ENCODE data around the gene PPP2R5C.

The PPP2R5C gene

DNA sequence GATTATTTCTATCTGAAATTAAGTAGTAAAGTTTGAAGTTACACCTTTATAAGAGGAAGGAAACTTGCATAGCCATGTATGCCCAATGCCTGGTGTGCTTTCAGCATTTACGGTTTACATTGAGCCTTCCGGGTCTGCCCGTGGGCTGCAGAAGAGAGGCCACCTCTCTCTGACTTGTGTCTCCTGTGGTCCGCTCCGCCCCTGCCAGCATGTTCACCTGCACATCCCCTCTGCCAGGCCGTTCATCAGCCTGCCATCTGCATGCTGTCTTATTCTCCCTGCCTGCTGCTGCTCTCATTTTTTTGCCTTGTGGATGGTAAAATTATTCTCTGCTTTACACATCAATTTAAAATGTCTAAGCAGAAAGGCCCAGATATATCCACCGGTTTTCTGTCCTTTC lies 161.4 kb downstream of the PPP2R5C start:
- DNase-seq = no peak

DNA sequence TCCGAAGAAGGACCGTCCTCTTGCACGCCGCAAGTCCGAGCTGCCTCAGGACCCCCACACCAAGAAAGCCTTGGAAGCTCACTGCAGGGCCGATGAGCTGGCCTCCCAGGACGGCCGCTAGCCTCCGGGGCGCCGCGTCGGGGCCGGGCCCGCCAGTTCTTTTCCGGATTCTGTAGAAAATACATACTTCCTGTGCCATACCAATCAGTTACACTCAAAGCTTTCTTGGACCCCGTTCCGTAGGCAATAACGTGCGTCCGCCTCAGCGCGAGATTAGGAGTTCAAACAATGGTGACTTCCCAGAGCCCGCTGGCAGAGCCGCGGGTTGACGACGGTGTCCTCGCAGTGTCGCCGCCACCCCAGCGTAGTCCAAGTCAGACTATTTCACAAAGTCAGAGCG lies 163.6 kb downstream of the PPP2R5C start:
- DNase-seq = no peak

DNA sequence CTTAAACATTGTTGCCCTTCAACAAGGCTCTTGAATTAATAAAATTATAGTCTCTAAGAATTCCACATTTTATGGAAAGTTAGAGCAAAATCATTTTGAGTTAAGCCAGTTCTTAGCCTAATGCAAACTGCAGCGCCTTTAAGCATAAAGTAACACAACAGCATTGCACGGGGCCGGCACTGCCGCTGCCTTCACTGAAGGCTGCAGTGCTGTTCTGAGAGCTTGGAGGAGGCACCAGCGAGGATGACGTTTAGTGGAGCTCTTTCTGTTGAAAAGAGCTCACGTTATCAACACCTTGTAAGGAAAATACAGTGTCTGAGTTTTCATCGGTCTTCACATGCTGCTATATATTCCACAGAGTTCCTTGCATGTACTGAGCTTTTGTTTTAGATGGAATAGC lies 164.6 kb downstream of the PPP2R5C start:
- no peak for DNase-seq

DNA sequence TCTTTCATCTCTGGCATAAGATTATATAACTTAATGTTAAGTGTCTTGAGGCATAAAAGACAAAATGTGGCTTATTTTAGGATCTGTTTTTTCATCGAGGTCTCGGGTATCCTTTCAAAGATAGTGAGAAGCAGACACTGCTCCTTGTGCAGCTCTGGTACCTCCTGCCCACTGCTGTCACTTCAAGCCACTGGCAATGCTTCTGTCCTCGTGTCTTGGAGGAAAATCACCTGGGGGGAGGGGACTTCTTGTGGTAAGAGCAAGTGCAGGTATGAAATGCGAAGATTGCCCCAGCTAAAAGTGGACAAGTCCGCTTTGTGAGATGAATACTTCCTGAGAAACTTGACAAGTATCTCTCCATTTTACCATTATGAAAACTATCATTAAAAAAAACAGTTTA lies 165.1 kb downstream of the PPP2R5C start:
- no peak for DNase-seq

DNA sequence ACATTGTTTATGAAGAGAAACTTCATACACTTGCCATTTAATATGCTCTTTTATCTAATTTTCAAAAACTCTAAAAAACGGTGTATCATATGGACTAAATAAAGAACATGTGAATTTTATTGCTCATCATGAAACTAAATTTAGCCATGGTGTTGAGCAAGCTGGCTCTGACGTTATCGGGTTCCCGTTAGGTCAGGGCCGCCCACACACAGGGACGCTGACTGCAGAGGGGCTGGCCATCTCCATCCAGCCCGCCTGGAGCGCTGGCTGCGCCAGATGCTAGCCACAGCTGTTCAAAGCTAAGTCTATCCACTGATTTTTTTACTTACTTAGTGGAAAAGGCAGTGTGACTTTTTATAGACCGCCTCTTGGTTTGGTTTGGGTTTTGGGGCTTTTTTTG lies 166.3 kb downstream of the PPP2R5C start:
- DNase-seq = peak; percentile 32 to 45

DNA sequence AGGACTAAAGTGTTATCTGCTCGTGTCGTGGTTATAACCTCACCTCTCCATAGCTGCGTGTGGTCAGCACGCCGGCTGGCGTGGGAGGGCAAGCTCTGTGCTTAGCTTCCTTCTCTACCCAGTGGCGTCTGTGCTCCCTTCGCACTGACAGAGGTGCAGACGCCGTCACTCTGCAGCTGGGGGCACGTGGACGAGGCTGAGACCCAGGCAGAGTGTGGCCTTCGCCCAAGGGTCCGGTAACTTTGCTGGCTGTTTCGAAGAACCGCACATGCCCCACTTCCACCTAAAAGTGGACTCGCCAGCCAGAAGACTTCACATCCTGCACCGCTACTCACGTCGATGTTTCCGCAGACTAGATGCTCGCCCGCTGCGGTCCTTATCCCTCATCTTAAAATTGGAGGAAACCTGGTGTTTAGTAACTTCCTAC lies 166.9 kb downstream of the PPP2R5C start:
- no peak for DNase-seq

DNA sequence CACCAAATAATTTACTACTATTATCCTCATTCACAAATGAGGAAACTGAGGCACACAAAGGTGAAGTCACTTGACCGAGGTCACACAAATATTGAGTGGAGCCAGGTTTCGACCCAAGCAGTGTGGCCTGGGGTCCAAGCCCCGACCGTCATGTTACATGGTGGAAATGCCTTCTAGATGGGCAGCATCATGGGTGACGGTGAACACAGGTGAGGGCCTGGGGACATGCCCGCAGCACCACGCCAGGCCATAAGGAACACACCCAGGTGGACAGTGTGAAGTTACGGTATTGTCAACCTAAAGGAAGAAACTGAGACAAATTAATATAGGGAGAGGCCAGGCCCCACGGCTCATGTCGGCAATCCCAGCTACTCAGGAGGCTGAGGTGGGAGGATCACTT lies 167.6 kb downstream of the PPP2R5C start:
- no peak for DNase-seq

DNA sequence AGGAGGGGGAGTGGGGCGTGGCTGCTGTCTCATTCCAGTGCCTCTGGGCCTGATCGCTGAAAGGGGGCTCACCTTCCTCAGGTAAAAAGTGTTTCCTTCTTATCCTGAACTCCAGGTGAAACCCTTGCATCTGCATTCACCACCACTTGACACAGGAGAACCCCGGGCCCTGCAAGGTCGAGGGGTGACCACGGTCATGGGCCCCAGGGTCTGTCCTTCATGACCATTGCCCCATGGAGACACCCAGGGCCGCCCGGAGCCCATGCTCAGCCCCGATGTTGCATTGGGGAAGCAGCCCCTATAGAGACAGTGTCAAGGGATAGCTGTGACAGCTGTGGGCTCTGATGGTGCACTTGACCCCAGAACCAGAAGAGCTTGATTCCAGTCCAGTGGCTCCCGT lies 168.4 kb downstream of the PPP2R5C start:
- no peak for DNase-seq

DNA sequence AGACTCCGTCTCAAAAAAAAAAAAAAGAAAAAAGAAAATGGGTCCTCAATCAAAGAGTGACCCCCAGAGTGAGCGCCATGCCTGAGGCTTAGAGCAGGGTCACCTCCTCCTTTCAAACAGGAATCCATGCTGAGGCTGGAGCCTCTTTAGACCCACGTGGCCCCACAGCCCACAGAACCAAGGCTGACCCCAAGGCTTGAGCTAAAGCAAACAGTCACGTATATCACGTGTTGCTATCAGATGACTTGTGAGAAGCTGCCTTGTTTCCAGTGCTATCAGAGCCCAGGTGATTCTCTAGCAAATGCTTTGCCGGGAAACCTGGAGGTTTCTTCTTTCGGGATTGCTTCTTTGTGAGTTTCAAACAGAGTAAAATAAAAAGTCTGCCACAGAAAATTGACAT lies 171.2 kb downstream of the PPP2R5C start:
- no peak for DNase-seq

DNA sequence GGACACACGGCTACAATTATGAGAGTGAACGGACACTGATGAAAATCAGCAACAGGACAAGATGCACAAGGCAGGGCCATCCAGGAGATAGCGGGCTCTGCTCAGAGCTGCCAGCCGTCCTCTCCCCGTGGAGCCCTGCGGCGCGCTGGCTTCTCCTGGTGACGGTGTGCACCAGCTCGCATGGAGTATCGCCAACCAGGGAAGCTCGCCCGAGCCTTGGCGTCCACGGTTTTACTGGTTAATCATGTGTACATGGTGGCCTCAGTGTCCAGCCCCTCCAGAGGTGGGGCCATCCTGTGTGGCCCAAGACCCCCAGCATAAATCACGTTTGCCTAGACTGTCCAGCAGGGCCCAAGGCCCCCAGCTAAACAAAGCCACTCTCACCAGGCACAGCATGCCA lies 171.7 kb downstream of the PPP2R5C start:
- DNase-seq = no peak

DNA sequence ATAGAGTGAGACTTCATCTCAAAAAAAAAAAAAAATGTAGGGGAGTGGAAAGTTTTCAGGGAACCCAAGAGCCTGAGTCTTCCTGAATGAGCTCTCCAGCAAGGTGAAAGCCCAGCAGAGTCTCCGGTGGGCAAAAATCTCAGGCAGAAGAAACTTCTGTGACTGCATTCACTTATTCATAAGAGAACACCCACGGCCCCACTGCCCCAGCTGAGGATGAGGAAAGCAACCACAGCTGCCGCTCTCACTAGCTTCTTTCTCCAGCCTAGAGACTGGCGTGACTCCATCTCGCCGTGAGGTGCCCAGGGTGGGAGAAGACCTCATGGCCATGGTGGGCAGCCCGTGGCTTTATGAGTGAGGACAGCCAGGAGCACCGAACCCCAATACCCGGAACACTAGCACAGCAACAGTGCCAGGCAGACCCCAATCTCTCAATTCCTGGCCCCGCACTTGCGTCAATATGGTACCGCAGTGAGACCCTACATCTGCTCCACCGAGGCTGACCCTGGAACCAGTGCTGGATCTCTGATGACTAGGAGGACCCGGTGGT lies 173.2 kb downstream of the PPP2R5C start:
- DNase-seq = no peak

DNA sequence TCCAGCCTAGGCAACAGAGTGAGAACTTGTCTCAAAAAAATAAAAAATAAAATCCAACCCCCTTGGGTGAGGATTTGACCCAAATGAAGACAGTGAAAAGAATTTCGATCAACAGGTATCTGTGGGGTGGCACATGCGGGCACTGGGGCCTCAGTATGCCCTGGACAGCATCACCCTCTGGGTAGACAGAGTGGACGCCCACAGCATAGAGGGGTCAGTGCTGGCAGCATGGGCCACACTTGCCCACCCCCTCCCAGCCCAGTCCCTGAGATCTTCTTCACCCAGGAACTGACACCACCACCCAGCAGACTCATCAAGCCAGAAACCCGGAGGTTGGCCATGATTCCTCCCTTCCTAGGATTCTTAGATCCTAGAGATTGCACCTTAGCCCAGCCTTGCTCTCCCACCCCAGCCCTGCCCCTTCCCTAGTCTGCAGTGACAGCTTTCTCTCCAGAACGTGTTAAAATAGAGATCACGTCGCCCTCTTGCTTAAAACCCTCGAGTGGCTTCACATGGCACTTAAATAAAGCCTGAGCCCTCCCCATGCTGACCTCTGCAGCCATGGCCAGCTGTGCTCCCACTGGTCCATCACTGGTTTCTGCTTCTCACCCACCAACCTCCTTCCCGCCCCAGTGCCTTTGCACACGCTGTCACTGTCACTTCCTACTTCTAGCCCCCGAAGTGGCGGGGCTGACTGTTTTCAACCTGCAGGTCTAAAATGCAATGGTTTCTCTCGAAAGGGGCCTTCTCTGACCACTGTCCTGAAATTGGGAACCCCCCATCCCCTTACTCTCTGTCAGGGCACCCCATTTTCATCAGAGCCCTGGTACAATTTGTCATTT lies 176.6 kb downstream of the PPP2R5C start:
- DNase-seq = no peak

DNA sequence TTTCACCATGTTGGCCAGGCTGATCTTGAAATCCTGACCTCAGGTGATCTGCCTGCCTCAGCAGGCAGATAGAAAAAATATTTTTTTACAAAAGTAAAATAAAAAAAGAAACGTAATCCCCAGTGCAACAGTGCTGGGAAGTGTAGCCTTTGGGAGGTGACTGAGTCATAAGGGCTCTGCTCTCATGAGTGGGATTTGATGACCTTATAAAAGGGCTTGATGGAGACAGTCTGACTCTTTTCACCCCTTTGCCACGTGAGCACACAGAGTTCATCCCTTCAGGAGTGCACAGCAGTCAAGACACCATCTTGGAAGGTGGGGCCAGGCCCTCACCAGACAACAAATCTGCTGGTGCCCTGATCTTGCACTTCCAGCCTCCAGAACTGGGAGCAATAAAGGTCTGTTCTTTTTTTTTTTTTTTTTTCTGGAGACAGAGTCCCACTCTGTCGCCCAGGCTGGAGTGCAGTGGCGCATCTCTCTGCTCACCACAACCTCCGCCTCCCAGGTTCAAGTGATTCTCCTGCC lies 178.2 kb downstream of the PPP2R5C start:
- DNase-seq = no peak

DNA sequence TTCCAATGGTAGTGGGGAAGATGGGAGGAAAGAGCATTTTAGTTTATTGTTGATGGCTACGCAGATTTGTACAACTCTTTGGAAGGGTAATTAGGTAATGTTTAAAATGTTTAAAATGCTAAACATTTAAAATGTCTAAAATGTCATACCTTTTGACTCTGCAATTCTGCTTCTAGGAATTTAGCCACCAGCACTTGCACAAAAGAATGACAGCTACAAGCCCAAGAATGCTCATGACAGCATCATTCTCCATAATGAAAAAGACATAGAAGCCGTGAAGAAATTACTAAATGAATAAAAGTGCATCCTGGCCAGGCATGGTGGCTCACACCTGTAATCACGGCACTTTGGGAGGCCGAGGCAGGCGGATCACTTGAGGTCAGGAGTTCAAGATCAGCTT lies 182.9 kb downstream of the PPP2R5C start:
- DNase-seq = no peak

DNA sequence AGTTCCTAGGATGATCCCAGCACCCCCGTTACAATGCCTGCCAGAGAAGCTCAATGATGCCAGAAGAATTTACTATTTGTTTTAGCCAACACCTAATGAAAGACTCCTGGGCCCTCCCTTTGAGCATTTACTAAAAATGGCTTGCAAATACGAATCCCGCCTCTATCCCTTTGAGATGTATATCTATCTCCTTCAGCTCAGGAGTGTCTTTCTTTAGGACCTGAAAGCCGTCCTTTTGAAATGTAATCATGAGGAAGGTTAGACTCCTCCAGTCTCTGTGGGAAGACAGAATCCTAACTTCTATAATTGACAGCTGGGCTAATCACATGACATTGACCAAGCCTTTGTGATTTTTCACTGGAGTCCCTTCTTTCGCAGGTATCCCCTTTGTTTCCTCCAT lies 183.7 kb downstream of the PPP2R5C start:
- DNase-seq = no peak

DNA sequence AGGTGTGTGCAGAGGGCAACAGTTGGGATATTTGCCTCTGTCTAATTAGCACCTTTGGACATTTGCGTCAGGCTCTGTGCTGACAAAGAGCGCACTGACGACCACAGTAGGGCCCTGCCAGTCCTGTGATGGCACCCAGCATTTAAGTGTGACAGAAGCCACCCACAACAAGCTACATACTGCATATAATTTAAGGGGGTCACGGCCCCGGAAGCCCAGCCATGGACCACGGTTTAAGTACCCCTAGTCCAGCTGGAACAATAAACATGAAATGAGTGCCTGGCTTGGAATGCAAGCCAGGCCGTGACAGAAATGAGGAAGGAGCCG lies 186.0 kb downstream of the PPP2R5C start:
- DNase-seq = no peak

DNA sequence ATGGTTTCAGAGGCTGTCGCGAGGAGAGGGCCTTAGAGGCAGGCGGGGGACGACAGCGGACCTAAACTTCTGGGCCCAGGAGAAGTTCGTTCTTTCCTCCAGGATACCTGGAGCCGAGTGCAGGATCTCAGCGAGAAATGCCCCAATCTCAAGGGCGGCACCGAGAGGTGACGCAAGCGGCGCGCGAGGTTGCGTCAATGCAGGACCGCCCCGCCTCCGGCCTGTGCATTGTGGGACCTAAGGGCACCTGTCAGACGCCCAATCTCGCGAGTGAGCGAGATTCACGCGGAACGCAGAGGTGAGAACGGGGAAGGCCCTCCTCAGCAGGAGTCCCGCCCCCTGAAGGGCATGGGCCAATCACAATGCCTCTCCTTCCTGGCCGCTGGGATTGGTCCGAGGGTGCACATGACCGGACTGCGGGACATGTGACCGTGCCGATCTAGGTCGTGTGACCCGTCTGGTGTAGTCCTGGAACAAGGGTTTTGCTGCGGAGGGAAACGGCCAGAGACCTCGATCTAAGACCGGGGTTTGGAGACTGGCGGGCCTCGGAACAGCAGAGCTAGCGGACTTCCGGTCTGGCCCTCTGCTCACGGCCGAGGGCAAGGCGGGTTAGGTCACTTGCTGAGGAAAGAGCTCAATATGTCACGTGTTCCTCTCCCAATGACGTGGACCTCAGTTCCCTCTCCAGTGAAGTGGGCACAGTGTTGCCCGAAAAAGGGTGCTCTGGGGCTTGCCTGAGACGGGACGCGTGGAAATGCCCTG lies 186.6 kb downstream of the PPP2R5C start:
- peak; percentile 100 for DNase-seq

DNA sequence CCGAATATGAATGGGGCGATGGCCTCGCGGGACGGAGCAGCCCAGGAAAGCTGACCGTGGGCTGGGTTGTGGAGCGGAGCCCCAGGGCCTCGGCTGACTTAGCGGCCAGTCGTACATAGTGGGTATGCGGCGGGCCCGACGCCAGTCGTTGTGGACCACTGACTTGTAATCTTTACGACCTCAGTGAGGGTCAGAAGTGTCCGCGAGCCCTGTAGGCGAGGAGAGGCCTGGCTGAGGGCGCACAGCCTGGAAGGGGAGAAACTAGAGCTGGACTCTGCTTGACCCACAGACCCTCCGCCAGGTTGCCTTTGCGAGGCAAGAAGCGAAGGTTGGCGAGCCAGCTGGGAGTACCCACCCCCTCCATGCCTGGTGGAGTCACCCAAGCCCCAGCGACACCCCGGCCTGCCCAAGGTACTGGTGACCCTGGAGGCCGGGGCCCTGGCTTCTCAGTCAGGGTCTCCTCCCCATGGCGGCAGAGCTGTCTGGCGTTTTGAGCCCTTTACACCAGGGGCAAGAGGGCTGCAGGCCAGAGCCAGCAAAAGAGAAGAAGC lies 187.2 kb downstream of the PPP2R5C start:
- no peak for DNase-seq

DNA sequence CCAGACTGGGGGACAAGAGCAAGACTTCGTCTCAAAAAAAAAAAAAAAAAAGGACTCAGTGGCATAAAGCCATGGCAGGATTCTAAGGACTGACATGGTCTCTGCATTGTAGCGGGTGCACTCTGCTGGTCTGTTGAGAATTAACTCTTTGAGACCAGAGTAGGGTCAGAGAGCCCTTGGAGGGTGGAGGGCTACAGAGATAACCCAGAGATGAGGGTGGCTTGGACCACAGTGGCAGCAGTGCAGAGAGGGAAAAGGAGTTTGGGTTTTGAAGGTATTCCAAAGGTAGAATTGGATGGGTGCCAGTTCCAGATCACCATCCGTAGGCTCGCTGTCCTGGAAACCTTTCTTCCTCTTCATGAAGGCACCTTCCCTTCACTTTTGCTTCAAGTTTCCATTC lies 188.6 kb downstream of the PPP2R5C start:
- DNase-seq = no peak

DNA sequence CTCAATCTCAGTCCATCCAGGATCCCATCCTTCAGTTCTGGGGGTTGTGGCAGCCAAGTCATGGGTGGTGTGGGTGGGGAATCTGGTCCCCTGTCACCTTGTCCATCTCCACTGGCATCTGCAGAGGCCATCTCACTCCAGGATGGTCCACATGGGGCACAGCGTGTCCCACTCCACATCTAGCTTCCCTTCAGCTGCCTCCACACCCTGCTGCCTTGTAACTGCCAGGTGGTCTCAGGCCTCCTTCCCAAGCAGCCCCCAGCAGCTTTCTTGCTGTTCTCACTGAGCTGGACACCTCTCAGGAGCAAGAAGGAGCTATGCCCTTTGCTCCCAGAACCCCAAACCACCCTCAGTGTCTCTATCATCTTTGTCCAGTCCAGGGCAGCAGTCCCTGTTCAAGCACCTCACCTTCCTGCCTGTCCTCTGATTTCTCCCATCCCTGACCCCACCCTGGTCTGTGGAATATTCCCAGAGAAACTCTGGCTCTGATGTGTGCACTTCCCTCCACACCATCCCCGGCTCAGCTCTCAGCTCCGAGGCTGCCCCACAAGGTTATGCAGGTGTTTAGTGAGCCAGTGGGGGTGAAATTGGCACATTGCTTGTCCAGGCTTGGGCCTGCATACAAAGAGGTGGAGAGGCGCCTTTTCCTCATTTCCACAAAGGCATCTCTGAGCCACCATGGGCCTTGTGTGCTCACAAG lies 189.2 kb downstream of the PPP2R5C start:
- DNase-seq = no peak

DNA sequence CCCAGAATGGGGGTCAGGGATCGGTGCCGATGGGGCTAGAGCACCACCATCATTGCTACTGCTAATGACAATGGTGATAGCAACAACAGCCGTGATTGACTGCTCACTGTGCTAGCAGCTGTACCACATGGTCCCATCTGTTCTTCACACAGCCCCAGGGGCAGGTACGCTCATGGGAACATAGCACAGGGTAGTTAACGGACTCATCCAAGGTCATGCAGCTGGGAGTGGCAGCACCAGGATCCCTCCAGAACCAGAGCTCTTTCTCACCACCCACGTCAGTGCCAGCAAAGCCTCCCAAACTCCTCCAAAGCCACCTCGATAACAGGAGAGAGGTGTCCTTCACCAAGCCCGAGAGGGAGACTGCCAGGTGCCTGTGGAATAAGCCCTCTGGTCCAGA lies 191.6 kb downstream of the PPP2R5C start:
- DNase-seq = no peak

DNA sequence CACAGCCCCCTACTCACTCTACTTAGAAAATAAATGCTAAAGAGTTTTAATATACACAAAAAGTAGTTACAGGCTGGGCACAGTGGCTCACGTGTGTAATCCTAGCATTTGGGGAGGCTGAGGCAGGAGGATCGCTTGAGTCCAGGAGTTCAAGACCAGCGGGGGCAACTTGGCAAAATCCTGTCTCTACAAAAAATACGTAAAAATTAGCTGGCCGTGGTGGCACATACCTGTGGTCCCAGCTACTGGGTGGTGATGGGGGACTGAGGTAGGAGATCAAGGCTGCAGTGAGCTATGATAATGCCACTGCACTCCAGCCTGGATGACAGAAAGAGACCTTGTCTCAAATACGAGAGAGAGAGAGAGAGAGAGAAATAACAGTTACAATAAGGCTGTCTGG lies 193.0 kb downstream of the PPP2R5C start:
- no peak for DNase-seq

DNA sequence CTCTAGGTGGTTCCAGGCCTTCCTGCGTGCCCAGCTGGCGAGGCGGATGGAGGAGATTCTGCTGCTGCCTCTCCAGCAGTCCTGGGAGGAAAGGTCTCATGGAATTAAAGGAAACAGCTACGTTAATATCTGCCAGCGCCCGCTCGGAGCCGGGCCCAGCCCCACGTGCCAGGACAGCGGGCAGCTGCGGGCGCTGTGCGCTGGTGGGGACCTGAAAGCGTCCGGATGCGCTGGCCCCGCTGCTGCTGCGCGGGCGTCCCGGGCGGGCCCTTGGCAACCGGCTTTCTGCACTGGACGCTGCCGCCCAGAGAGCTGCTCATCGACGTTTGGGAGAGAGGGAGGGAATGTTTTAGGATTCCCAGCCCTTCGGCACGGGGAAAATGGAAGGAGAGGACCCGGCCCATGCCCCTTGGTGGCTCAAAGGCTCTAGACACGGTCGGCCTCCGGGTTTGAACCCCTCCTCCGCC lies 194.2 kb downstream of the PPP2R5C start:
- DNase-seq = no peak
